H9 (cell line): ENCODE results near the gene CAMK2B. TPM values are rescaled to one million over a fixed set of nuclear protein-coding genes. Genes with fewer than 3 reads are reported as not detected.

Source experiments
- DNase-seq: peaks from one replicate; pipeline ENCODE4 v3.0.0-alpha.2; 2017
- H2AFZ ChIP-seq: one replicate; pipeline ENCODE4 v1.6.1; 2013; ENCODE audit warnings: mild to moderate bottlenecking, low read length, control low read depth, moderate library complexity
- H2AK5ac ChIP-seq: 2 replicates; pipeline ENCODE4 v1.6.1; 2013; ENCODE audit warnings: low read length, control low read depth, mixed read lengths; ENCODE audit not compliant: insufficient read length
- H2BK120ac ChIP-seq: one replicate; pipeline ENCODE4 v1.6.1; 2013; ENCODE audit warnings: low read depth, mild to moderate bottlenecking, low read length, control low read depth, inconsistent platforms; ENCODE audit not compliant: poor library complexity, severe bottlenecking
- H2BK12ac ChIP-seq: 2 replicates; pipeline ENCODE4 v1.6.1; 2013; ENCODE audit warnings: low read length, control low read depth, mixed read lengths, low read depth; ENCODE audit not compliant: insufficient read length
- H2BK15ac ChIP-seq: 2 replicates; pipeline ENCODE4 v1.6.1; 2013; ENCODE audit warnings: low read depth, low read length, control low read depth
- H2BK20ac ChIP-seq: one replicate; pipeline ENCODE4 v1.6.1; 2013; ENCODE audit warnings: low read depth, mild to moderate bottlenecking, low read length, control low read depth, inconsistent platforms; ENCODE audit not compliant: poor library complexity, severe bottlenecking
- H2BK5ac ChIP-seq: 2 replicates; pipeline ENCODE4 v1.6.1; 2013; ENCODE audit warnings: low read length, control low read depth, mixed read lengths; ENCODE audit not compliant: insufficient read length
- H3K14ac ChIP-seq: 2 replicates; pipeline ENCODE4 v1.6.1; 2013; ENCODE audit warnings: low read length, control low read depth; ENCODE audit not compliant: insufficient read depth
- H3K18ac ChIP-seq: 2 replicates; pipeline ENCODE4 v1.6.1; 2013; ENCODE audit warnings: low read depth, mild to moderate bottlenecking, mixed read lengths, low read length, control low read depth; ENCODE audit not compliant: insufficient read length
- H3K23ac ChIP-seq: 2 replicates; pipeline ENCODE4 v1.6.1; 2013; ENCODE audit warnings: low read length, control low read depth, mixed read lengths, low read depth; ENCODE audit not compliant: insufficient read length
- H3K23me2 ChIP-seq: 2 replicates; pipeline ENCODE4 v1.6.1; 2013; ENCODE audit warnings: low read depth, mild to moderate bottlenecking, mixed read lengths, low read length, control low read depth; ENCODE audit not compliant: insufficient read length, poor library complexity, severe bottlenecking
- H3K27ac ChIP-seq: 2 replicates; pipeline ENCODE4 v1.5.1; 2013; ENCODE audit warnings: low read length, control low read depth, mixed read lengths, low read depth; ENCODE audit not compliant: insufficient read length
- H3K27me3 ChIP-seq: 2 replicates; pipeline ENCODE4 v1.6.1; 2013; ENCODE audit warnings: low read length, control low read depth, inconsistent platforms; ENCODE audit not compliant: insufficient read depth
- H3K4ac ChIP-seq: 2 replicates; pipeline ENCODE4 v1.6.1; 2013; ENCODE audit warnings: low read depth, mild to moderate bottlenecking, control low read depth, inconsistent platforms, low read length, moderate library complexity
- H3K4me1 ChIP-seq: 2 replicates; pipeline ENCODE4 v1.6.1; 2013; ENCODE audit warnings: low read length, control low read depth, inconsistent platforms; ENCODE audit not compliant: insufficient read depth
- H3K4me2 ChIP-seq: 2 replicates; pipeline ENCODE4 v1.6.1; 2013; ENCODE audit warnings: low read length, control low read depth, mixed read lengths; ENCODE audit not compliant: insufficient read length, insufficient read depth
- H3K56ac ChIP-seq: 2 replicates; pipeline ENCODE4 v1.6.1; 2013; ENCODE audit warnings: low read depth, mild to moderate bottlenecking, mixed read lengths, low read length, control low read depth; ENCODE audit not compliant: insufficient read length
- H3K79me1 ChIP-seq: 2 replicates; pipeline ENCODE4 v1.6.1; 2013; ENCODE audit warnings: low read depth, mild to moderate bottlenecking, moderate library complexity, low read length, control low read depth, inconsistent platforms; ENCODE audit not compliant: insufficient read depth, poor library complexity, severe bottlenecking
- H3K79me2 ChIP-seq: 2 replicates; pipeline ENCODE4 v1.6.1; 2013; ENCODE audit warnings: low read length, control low read depth, inconsistent platforms; ENCODE audit not compliant: insufficient read depth
- H3K9ac ChIP-seq: 2 replicates; pipeline ENCODE4 v1.6.1; 2013; ENCODE audit warnings: low read length, control low read depth, mixed read lengths; ENCODE audit not compliant: insufficient read length; ENCODE audit errors: extremely low read depth
- H3K9me3 ChIP-seq: one replicate; pipeline ENCODE4 v1.6.1; 2013; ENCODE audit warnings: low read depth, low read length, inconsistent platforms; ENCODE audit not compliant: control insufficient read depth
- H3T11ph ChIP-seq: one replicate; pipeline ENCODE4 v1.6.1; 2013; ENCODE audit warnings: mild to moderate bottlenecking, low read length, control low read depth, inconsistent platforms
- H4K20me1 ChIP-seq: one replicate; pipeline ENCODE4 v1.6.1; 2013; ENCODE audit not compliant: control insufficient read depth, insufficient read length, insufficient read depth
- H4K5ac ChIP-seq: 2 replicates; pipeline ENCODE4 v1.6.1; 2013; ENCODE audit warnings: low read depth, mild to moderate bottlenecking, mixed read lengths, low read length, control low read depth; ENCODE audit not compliant: insufficient read length
- H4K8ac ChIP-seq: replicated peaks from 2 replicates; pipeline ENCODE4 v1.6.1; 2013; ENCODE audit warnings: low read length, control low read depth, mixed read lengths, low read depth; ENCODE audit not compliant: insufficient read length
- H4K91ac ChIP-seq: 2 replicates; pipeline ENCODE4 v1.6.1; 2013; ENCODE audit warnings: low read depth, mild to moderate bottlenecking, moderate library complexity, mixed read lengths, low read length, control low read depth; ENCODE audit not compliant: insufficient read length
- H3K27ac Mint-ChIP-seq, 3 experiments: 2 replicates in 2 of 3; 3 replicates in 1 of 3; pipeline ENCODE4 v1.8.0; 2020 to 2021; ENCODE audit warnings: mixed read lengths in 3 of 3, mild to moderate bottlenecking in 1 of 3, moderate library complexity in 1 of 3
- H3K27me3 Mint-ChIP-seq: 2 replicates; pipeline ENCODE4 v1.8.0; 2021; ENCODE audit warnings: low read depth, mild to moderate bottlenecking, moderate library complexity, mixed read lengths
- H3K36me3 Mint-ChIP-seq, 3 experiments: 2 replicates in 2 of 3; 3 replicates in 1 of 3; pipeline ENCODE4 v1.8.0; 2020 to 2021; ENCODE audit warnings: low read depth in 3 of 3, mixed read lengths in 3 of 3; ENCODE audit not compliant: insufficient read depth in 1 of 3
- H3K4me1 Mint-ChIP-seq, 2 experiments: 2 replicates each; pipeline ENCODE4 v1.8.0; 2020; ENCODE audit warnings: mixed read lengths in 2 of 2
- H3K4me3 Mint-ChIP-seq, 2 experiments: 2 replicates in 1 of 2; 3 replicates in 1 of 2; pipeline ENCODE4 v1.8.0; 2020 to 2021; ENCODE audit warnings: mild to moderate bottlenecking in 2 of 2, mixed read lengths in 2 of 2, moderate library complexity in 1 of 2
- H3K9me3 Mint-ChIP-seq, 2 experiments: 2 replicates in 1 of 2; 3 replicates in 1 of 2; pipeline ENCODE4 v1.8.0; 2020; ENCODE audit warnings: mild to moderate bottlenecking in 2 of 2, mixed read lengths in 2 of 2, moderate library complexity in 1 of 2
- CTCF ChIP-seq: fragments of 200-600 bp; sonication (generic); conservative IDR thresholded peaks from 3 replicates; pipeline ENCODE4 v1.8.0; 2021; ENCODE audit warnings: antibody characterized with exemption, mild to moderate bottlenecking
- whole genome bisulfite sequencing: extraction: QIAGEN DNeasy Blood & Tissue Kit; methylation state at CpG from one replicate; pipeline ENCODE4 v1.1.7; 2013; ENCODE audit warnings: missing lambda C conversion rate, low lambda C conversion rate, mixed read lengths; ENCODE audit not compliant: insufficient read length; ENCODE audit errors: extremely low coverage; 5-methylcytosine and 5-hydroxymethylcytosine counted together
- total RNA-seq: library from RNA; stranded (reverse); gene quantifications from 2 replicates; pipeline ENCODE4 v1.2.1, GENCODE V29; 2021

CAMK2B gene
- total RNA-seq, 1 experiment from 2014 or later: 0.17 TPM

- Mint-ChIP-seq H3K4me1 (peaks cover 14 to 18% of the 10 kb centered on the region in 2 experiments), H3K36me3 (no peaks in the 10 kb centered on the region), H3K9me3 (no peaks in the 10 kb centered on the region; a peak in 3 of 5 replicates), H3K4me3 (no peak overlapping the region), H3K27ac (peak overlapping the region in 2 of 3 experiments; percentile 17 to 24; a peak in 1 of 7 replicates), H3K27me3 (peaks cover 36% of the 10 kb centered on the region)
- no peaks in the 10 kb centered on the region for H4K20me1 ChIP-seq
- H4K5ac ChIP-seq: no peak overlapping the region
- no peaks in the 10 kb centered on the region for H3K9me3 ChIP-seq
- H3K56ac ChIP-seq: no peak overlapping the region
- no peak overlapping the region for H3K23ac ChIP-seq
- no CpG with 5 or more reads among the region's 7 CpGs for WGBS
- no peak overlapping the region for H3K9ac ChIP-seq
- H3K27ac ChIP-seq: no peak overlapping the region
- H3K23me2 ChIP-seq: no peaks in the 10 kb centered on the region
- no peak overlapping the region for H2AK5ac ChIP-seq
- no peak overlapping the region for H3K4ac ChIP-seq
- DNase-seq: peak; percentile 15
- H2BK12ac ChIP-seq: no peak overlapping the region
- H3K14ac ChIP-seq: no peak overlapping the region; the same call in 1 of the 2 replicates
- H3K4me2 ChIP-seq: no peak overlapping the region
- no peak for TF ChIP-seq CTCF
- no peak overlapping the region for H4K91ac ChIP-seq
- no peaks in the 10 kb centered on the region for H3K79me1 ChIP-seq
- H3K27me3 ChIP-seq: no peaks in the 10 kb centered on the region
- no peak overlapping the region for H2BK5ac ChIP-seq
- H4K8ac ChIP-seq: no peak overlapping the region
- H2AFZ ChIP-seq: no peak overlapping the region
- no peak overlapping the region for H3T11ph ChIP-seq
- H3K4me1 ChIP-seq: no peaks in the 10 kb centered on the region
- H3K79me2 ChIP-seq: no peaks in the 10 kb centered on the region
- no peak overlapping the region for H2BK120ac ChIP-seq
- H2BK15ac ChIP-seq: no peak overlapping the region
- H2BK20ac ChIP-seq: no peak overlapping the region
- H3K18ac ChIP-seq: no peak overlapping the region
Observed at GRCh38 chr7:44176486-44176885, 148.9 kb downstream of the CAMK2B start.
